GM18505 (cell line): ENCODE results near the gene GOLGA1.
"Not testable (repeated sequence)": the region's sequence is repeated elsewhere in the genome, so short reads cannot be mapped to it uniquely, and the experiment has no call there.

Source experiments
- ATAC-seq: cut with Tn5 transposase; IDR thresholded peaks from one replicate; pipeline ENCODE4 v1.9.1; 2021; ENCODE audit not compliant: unreplicated experiment
- POLR2A ChIP-seq: IDR thresholded peaks from 4 replicates; pipeline ENCODE4 v1.6.1; 2011; ENCODE audit warnings: borderline replicate concordance; ENCODE audit not compliant: insufficient read depth, insufficient read length; ENCODE audit errors: extremely low read depth

Gene GOLGA1

GRCh38 chr9:124950050-124950718, 9.3 kb upstream of the GOLGA1 start:
- no peak for TF ChIP-seq POLR2A
- ATAC-seq: no peak

GRCh38 chr9:124949387-124949786, 8.5 kb upstream of the GOLGA1 start:
- ATAC-seq: no peak
- TF ChIP-seq POLR2A: no peak

- no peak for TF ChIP-seq POLR2A
Measured at GRCh38 chr9:124947727-124948391, 7.0 kb upstream of the GOLGA1 start.

GRCh38 chr9:124946167-124946566, 5.3 kb upstream of the GOLGA1 start:
- no peak for TF ChIP-seq POLR2A

More at GRCh38 chr9:124947727-124948391, 7.0 kb upstream of the GOLGA1 start:
- ATAC-seq: no peak

GRCh38 chr9:124941679-124942561, 1.0 kb upstream of the GOLGA1 start:
- TF ChIP-seq POLR2A: no peak
- ATAC-seq: peak; percentile 13

More at GRCh38 chr9:124946167-124946566, 5.3 kb upstream of the GOLGA1 start:
- ATAC-seq: no peak

- peak; percentile 41 for ATAC-seq
- TF ChIP-seq POLR2A: no peak
Measured at GRCh38 chr9:124940521-124940893, 376 bp downstream of the GOLGA1 start.

- TF ChIP-seq POLR2A: no peak
- no peak for ATAC-seq
Measured at GRCh38 chr9:124939944-124940343, 939 bp downstream of the GOLGA1 start.

GRCh38 chr9:124934290-124934689, 6.6 kb downstream of the GOLGA1 start:
- peak; percentile 55 for ATAC-seq
- TF ChIP-seq POLR2A: no peak

- no peak for ATAC-seq
- TF ChIP-seq POLR2A: no peak
Measured at GRCh38 chr9:124932333-124932732, 8.6 kb downstream of the GOLGA1 start.

- ATAC-seq: no peak
- no peak for TF ChIP-seq POLR2A
Measured at GRCh38 chr9:124929464-124929863, 11.4 kb downstream of the GOLGA1 start.

GRCh38 chr9:124928116-124928515, 12.8 kb downstream of the GOLGA1 start:
- no peak for TF ChIP-seq POLR2A
- no peak for ATAC-seq

GRCh38 chr9:124920394-124920793, 20.5 kb downstream of the GOLGA1 start:
- ATAC-seq: not testable (repeated sequence)

GRCh38 chr9:124914753-124915405, 26.0 kb downstream of the GOLGA1 start:
- TF ChIP-seq POLR2A: no peak
- ATAC-seq: no peak
